HPDE6-E6E7 (cell line): ENCODE results near the gene STAP1.
"Not testable (repeated sequence)": the region's sequence is repeated elsewhere in the genome, so short reads cannot be mapped to it uniquely, and the experiment has no call there.

Experiments
- DNase-seq: peaks from one replicate; pipeline ENCODE4 v3.0.0; 2011; ENCODE audit warnings: missing footprints; ENCODE audit errors: extremely low spot score

The STAP1 gene, protein sequence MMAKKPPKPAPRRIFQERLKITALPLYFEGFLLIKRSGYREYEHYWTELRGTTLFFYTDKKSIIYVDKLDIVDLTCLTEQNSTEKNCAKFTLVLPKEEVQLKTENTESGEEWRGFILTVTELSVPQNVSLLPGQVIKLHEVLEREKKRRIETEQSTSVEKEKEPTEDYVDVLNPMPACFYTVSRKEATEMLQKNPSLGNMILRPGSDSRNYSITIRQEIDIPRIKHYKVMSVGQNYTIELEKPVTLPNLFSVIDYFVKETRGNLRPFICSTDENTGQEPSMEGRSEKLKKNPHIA

DNA sequence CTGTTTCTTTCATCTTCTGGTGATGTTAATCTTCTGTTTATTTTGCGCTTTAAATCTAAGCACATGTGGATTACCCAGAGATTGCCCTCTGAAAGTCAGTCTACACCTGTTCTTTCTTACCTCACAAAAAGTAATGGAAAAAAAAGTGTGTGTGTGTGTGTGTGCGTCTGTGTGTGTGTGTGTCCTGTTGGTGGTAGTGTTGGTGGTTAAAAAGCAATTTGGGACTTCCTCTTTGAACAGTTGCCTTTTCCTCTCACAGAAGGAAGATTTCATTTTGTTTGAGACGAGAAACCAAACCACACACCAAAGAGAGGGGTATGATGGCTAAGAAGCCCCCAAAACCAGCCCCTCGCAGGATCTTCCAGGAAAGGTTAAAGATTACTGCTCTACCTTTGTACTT, at the start of gene STAP1:
STAP1 (plus strand) TSS at position 235 of the 400 bp plus-strand sequence; CDS start at position 318, 83 bp downstream.
- DNase-seq = no peak

DNA sequence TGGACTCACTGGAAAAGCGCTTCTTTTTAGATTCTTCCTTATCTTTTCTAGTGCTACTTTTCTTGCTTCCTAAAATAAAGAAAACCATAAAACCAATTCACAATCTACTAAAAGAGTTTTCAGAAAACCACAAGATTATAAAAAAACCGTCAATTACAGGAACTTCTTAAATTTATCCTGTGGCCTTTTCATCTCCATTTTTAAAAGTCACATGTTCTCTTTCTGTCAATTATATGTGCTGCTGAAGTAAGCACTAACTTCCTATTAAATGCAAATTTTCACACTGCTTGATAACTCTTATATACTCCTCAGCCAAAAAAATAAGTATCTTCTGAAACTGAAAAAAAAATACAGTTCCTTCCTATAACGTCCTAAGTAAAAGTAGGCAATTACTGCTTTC, 46.0 kb upstream of the STAP1 start:
- DNase-seq = no peak

DNA sequence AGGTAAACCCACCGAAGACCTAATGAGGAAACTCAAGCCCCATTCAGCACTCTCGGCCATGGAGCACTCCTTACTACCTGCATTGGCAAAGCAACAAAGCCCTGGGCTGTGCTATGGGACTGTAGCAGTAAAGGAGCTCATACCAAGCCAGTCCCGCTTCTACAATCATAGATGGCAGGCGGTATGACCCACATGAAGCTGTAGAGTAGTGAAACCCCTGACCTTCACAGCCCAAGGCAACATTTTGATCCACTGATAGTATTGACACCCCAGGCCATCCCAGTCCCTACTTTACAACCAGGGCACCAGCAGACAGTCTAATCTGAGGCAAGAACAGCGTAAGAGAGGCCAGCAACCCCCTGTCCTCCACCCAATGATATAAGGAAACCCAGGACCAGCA, 38.4 kb upstream of the STAP1 start:
- DNase-seq = no peak

DNA sequence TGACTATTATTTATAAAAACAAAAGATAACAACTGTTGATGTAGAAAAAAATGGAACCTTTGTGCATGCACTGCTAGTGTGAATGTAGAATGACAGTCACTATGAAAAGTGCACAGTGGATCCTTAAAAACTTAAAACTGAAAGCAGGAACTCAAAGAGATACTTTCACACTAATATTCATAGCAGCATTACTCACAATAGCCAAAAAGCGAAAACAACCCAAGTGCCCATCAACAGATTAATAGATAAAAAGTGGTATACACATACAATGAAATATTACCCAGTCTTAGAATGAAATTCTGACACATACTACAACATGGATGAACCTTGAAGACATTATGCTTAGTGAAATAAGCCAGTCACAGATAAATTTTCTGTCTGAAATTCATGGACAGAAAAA, 37.0 kb upstream of the STAP1 start:
- no peak for DNase-seq

DNA sequence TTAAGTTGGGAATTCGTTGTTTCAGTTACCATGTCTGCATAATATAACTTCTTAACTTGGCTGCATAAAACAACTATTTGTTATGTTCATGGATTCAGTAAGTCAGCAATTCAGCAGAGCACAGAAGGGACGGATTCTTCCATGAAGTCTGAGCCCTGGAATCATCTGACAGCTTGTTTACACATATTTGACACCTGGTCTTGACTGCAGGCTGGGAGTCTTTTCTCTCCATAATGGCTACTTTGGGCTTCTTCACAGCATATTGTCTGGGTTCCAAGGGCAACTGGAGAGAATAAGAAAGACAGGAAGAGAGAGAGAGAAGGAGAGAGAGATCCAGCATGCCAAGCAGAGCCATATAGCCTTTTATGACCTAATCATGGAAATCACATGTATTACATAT, 36.3 kb upstream of the STAP1 start:
- DNase-seq = no peak

- DNase-seq = no peak
Measured at GRCh38 chr4:67522851-67523671, 35.5 kb upstream of the STAP1 start.

DNA sequence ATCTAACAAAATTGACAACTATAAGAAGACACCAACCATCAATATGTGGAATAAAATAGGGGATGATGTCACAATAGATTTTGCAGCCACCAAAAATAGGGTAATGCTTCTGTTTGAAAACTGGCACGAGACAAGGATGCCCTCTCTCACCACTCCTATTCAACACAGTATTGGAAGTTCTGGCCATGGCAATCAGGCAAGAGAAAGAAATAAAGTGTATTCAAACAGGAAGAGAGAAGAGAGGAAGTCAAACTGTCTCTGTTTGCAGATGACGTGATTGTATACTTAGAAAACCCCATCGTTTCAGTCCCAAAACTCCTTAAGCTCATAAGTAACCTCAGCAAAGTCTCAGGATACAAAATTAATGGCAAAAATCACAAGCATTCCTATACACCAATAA, 34.4 kb upstream of the STAP1 start:
- DNase-seq = not testable (repeated sequence)

DNA sequence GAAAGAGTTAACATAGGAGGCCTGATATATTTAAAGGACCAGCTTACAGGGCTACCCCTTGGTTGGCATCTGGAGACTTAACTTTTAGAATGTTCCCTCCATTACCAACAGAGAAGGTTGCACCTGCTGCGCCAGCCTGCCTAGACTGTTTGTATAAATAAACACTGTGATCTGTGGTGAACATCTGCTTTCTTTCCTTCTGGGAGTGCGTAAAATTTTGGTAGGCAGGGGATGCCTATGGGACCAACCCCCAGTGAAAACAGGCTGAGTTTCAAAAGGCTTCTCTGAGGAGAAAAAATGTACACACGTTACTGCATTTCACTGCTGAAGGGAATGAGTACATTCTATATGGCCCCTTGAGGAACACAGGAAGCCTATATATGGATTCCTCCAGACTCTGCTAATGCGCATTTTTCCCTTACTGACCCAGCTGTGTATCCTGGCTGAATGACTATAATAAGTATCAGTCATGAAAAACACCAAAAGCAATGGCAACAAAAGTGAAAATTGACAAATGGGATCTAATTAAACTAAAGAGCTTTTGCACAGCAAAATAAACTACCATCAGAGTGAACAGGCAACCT, 27.1 kb upstream of the STAP1 start:
- no peak for DNase-seq

GRCh38 chr4:67532397-67532796, 26.1 kb upstream of the STAP1 start:
- DNase-seq = not testable (repeated sequence)

DNA sequence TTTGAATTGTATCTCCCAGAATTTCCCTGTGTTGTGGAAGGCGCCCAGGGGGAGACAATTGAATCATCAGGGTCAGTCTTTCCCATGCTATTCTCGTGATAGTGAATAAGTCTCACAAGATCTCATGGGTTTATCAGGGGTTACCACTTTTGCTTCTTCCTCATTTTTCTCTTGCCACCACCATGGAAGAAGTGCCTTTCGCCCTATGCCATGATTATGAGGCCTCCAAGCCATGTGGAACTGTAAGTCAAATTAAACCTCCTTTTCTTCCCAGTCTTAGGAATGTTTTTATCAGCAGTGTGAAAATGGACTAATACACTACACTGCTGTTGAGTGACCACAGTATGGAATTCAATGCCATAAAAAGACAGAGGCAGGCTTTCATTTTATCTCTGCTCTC, 25.4 kb upstream of the STAP1 start:
- DNase-seq = no peak

DNA sequence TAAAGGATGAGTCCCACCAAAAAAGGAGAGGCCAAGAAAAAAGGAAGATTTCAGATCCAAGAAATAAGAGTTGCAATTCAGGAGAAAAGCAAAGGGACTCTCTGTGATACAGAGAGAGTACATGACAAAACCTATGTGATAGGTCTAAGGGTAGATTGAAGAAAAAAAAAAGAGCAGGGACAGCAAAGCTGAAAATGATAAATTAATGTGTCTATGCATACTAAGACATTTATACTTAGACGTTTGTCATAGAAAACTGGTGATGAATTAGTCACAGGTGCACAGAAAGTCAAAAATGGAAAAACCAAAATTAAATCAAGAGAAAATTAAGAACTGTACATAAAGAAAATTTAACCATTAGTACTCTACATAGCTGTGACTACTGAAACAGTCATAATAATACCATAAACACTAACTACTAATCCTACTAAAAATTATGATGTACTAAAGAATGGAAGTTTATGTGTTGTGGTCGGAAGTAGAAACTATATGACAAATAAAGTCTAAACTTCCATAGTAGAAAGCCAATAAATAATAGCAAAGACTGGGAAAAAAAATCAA, 23.2 kb upstream of the STAP1 start:
- DNase-seq = no peak

- DNase-seq = no peak
Measured at GRCh38 chr4:67539830-67540229, 18.7 kb upstream of the STAP1 start.

- DNase-seq = no peak
Measured at GRCh38 chr4:67542076-67542475, 16.5 kb upstream of the STAP1 start.

DNA sequence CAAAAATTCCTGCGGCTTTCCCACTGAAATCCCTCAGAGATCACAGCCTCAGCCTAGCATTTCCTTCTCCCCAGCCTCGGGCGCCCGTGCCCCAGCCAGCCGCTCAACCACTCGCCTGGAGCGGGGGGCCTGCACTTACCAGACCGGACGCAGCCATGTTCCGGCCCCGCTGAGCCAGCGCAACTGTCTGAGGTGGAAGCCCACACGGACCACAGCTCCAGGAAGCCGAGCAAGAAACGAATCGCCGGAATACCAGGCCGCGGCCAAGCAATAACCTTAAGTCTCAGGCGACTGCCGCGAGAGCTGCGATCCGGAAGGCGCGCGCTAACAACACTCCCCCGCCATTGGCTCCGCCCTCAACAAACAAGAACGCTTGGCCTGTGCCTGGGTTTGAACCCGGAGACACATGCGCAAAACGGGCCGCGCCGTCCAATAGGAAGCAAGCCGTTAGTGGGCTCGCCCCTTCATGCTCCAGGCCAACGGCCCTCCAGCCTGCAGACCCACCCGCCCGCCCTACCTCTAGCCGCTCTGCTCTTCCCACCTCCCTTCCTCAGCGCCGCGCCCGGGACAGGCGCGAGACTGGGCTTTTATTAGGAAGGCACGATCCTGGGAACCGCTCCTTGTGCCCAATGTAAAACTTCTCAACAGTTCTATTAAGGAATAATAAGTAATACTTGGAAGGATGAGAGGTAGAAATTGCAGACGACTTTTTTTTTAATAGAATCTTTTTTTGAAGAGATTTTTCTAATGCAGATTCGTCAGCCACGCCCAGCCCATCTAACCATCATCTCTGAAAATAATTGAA, 13.1 kb upstream of the STAP1 start, which contains the start of gene CENPC:
CENPC (minus strand) TSS at position 305 of the 805 bp plus-strand sequence; CDS start at position 157, 148 bp downstream.
- DNase-seq = peak; percentile 79

DNA sequence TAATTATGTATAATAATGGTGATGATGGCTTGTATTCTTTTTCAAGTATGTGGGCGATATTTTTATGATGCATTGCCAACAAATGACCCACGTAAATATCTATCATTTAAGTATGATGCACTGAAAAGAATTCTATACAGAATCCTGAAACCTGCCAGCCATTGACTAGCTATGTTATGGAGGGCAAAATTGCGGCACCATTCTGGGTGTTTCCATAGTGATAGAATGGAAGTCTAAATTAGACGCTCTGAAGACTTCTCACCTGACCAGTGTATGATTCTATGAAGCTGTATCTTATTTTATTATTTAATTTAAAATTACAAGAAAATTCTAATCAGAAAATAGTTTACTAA, 12.5 kb upstream of the STAP1 start:
- no peak for DNase-seq

DNA sequence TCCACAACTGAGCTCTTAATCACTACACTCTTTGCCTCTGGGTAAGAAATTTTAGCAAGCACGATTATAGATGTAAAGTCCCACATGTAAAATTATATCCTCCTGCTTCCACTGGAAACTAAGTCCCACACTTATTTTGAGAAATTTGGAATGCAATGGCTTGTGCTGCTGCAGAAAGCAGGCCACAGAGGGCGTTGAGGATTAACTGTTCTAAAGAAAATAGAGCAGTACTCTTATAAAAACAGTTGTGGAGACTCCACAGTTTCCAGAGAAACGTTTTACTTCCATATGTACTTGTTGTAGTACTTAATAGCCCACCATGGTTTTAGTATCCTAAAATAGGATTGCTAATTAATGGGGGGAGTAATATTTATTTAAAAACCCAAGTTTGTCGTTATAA, 11.6 kb upstream of the STAP1 start:
- DNase-seq = no peak

DNA sequence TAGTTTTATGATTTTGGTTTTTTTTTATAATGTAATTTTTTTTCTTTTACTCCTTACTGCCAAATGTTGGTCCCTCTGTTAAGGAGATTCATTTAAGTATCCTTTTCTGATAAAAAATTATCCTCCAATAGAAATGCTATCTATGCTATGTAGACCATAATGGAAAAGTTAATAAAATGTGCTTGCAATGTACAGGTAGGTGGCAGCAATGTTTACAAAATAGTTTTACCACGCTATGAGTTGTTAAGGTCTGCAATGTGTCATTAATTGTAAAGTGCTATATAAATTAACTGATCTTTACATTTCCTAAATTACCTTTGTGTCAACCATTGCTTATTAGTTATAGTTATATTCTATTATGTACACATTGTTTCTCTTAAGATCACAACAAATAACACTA, 9.4 kb upstream of the STAP1 start:
- DNase-seq = no peak

- no peak for DNase-seq
Measured at GRCh38 chr4:67550451-67550850, 8.1 kb upstream of the STAP1 start.

- DNase-seq = no peak
Measured at GRCh38 chr4:67550857-67551256, 7.7 kb upstream of the STAP1 start.

DNA sequence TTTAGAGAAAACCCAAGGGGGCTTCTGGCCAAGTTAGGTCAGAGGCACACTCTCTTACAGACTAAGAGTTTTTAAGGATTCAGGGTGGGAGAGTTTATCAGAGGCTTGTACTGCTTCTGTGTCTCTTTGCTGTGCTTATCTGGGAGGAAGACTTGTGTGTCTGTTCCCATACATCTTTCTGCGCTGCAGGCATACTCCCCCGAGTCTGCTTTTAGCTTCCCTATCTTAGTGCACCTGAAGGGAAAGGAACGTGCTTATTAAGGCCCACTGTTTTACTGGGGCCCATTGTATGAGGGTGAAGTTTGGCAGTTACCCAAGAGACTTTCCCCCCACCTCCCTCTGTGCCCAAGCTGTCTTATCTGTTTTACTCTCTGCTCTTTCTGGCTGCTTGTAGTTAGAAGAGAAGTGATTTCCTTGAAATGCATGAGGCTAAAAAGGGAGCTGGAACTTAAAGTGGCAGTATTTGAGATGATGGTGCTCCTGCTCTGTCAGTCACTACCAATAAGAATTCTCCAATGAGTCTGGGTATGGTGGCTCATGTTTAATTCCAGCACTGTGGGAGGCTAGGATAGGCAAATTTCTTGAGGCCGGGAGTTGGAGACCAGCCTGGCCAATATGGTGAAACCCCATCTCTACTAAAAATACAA, 6.3 kb upstream of the STAP1 start:
- not testable (repeated sequence) for DNase-seq

GRCh38 chr4:67554096-67554495, 4.4 kb upstream of the STAP1 start:
- no peak for DNase-seq
